Endodermal cell (in vitro differentiated cells): ENCODE data around the gene SBSN. TPM values are rescaled to one million over a fixed set of nuclear protein-coding genes. Genes with fewer than 3 reads are reported as not detected.

Experiments used
- DNase-seq: peaks from one replicate; pipeline ENCODE4 v3.0.0-alpha.2; 2017
- H3K27ac ChIP-seq: 2 replicates; pipeline ENCODE4 v1.5.1; 2013; ENCODE audit warnings: mild to moderate bottlenecking, low read depth, low read length, moderate library complexity
- H3K27me3 ChIP-seq: 2 replicates; pipeline ENCODE4 v1.6.1; 2013; ENCODE audit warnings: mild to moderate bottlenecking, low read length, moderate library complexity; ENCODE audit not compliant: insufficient read depth, control insufficient read depth, poor library complexity, severe bottlenecking
- H3K36me3 ChIP-seq: 2 replicates; pipeline ENCODE4 v1.7.0; 2013; ENCODE audit warnings: mild to moderate bottlenecking, low read length, moderate library complexity; ENCODE audit not compliant: control insufficient read depth, insufficient read depth
- H3K4me1 ChIP-seq: one replicate; pipeline ENCODE4 v1.7.0; 2013; ENCODE audit warnings: low read length; ENCODE audit not compliant: control insufficient read depth, insufficient read depth
- H3K4me3 ChIP-seq: 2 replicates; pipeline ENCODE4 v1.5.1; 2013; ENCODE audit warnings: mild to moderate bottlenecking, low read length, moderate library complexity
- H3K9ac ChIP-seq: 2 replicates; pipeline ENCODE4 v1.6.1; 2013; ENCODE audit warnings: mild to moderate bottlenecking, low read length, moderate library complexity; ENCODE audit not compliant: poor library complexity, severe bottlenecking; ENCODE audit errors: extremely low read depth
- H3K9me3 ChIP-seq: 2 replicates; pipeline ENCODE4 v1.6.1; 2013; ENCODE audit warnings: mild to moderate bottlenecking, low read length, moderate library complexity; ENCODE audit not compliant: control insufficient read depth
- H3K27ac Mint-ChIP-seq: 2 replicates; pipeline ENCODE4 v1.8.0; 2020; ENCODE audit warnings: mixed read lengths
- H3K27me3 Mint-ChIP-seq: 2 replicates; pipeline ENCODE4 v1.8.0; 2021; ENCODE audit warnings: mild to moderate bottlenecking, mixed read lengths; ENCODE audit not compliant: insufficient read depth
- H3K36me3 Mint-ChIP-seq: 2 replicates; pipeline ENCODE4 v1.8.0; 2020; ENCODE audit warnings: low read depth, mixed read lengths
- H3K4me1 Mint-ChIP-seq: 2 replicates; pipeline ENCODE4 v1.8.0; 2020; ENCODE audit warnings: mixed read lengths
- H3K4me3 Mint-ChIP-seq: 2 replicates; pipeline ENCODE4 v1.8.0; 2020; ENCODE audit warnings: mild to moderate bottlenecking, moderate library complexity, mixed read lengths
- H3K9me3 Mint-ChIP-seq: 2 replicates; pipeline ENCODE4 v1.8.0; 2020; ENCODE audit warnings: mild to moderate bottlenecking, mixed read lengths
- WGBS, 2 experiments: methylation state at CpG; one replicate each; pipeline versions ENCODE4 v1.1.5 to v1.1.7; 2013; ENCODE audit warnings: missing lambda C conversion rate in 2 of 2, mixed read lengths in 1 of 2; ENCODE audit not compliant: insufficient coverage in 1 of 2, insufficient read length in 1 of 2; 5-methylcytosine and 5-hydroxymethylcytosine counted together
- total RNA-seq, 2 donors: library from RNA; stranded (reverse); fragmentation: NEBNext Ultra II Directional in 1 of 2; extraction: Animal tissue kit (Norgen Biotek cat#: 25700) in 1 of 2; gene quantifications; 2 replicates in 1 of 2; 3 replicates in 1 of 2; pipeline ENCODE4 v1.2.1, GENCODE V29; 2021
- TF ChIP-seq, protein P1 (sequence below): fragments of 200-600 bp; sonication (generic); conservative IDR thresholded peaks from 2 replicates; pipeline ENCODE4 v1.5.0; 2021; ENCODE audit warnings: antibody characterized with exemption, mild to moderate bottlenecking

SBSN gene
- total RNA-seq, 2 donors from 2014 or later = not detected

DNA sequence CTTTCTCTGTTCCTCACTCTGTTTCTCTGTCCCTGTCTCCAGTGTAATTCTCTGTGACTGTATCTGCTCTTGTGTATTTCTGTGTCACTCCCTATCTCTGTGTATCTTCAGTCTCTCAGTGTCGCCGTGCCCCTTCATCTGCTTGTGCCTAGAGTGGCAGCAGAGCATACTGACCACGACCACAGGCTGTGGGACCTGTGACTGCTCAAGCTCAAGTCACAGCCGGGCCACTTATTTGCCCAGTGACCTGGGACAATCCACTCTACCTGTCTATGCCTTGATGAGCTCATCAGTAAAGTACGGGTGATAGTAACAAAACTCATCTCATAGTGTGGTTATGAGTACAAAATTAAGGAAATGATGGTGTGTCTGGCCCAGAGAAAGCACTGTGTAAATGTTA, 26.0 kb upstream of the SBSN start:
- H3K27ac Mint-ChIP-seq = no peak overlapping the region
- peaks cover 8% of the 10 kb centered on the region for H3K36me3 ChIP-seq
- H3K27me3 ChIP-seq = peaks cover 27% of the 10 kb centered on the region
- TF ChIP-seq, protein P1, sequence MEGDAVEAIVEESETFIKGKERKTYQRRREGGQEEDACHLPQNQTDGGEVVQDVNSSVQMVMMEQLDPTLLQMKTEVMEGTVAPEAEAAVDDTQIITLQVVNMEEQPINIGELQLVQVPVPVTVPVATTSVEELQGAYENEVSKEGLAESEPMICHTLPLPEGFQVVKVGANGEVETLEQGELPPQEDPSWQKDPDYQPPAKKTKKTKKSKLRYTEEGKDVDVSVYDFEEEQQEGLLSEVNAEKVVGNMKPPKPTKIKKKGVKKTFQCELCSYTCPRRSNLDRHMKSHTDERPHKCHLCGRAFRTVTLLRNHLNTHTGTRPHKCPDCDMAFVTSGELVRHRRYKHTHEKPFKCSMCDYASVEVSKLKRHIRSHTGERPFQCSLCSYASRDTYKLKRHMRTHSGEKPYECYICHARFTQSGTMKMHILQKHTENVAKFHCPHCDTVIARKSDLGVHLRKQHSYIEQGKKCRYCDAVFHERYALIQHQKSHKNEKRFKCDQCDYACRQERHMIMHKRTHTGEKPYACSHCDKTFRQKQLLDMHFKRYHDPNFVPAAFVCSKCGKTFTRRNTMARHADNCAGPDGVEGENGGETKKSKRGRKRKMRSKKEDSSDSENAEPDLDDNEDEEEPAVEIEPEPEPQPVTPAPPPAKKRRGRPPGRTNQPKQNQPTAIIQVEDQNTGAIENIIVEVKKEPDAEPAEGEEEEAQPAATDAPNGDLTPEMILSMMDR = no peak
- WGBS, 2 experiments = 68 to 80% methylated on average over 5 of the region's 5 CpGs
- H3K4me3 Mint-ChIP-seq = no peak overlapping the region
- peaks cover 49% of the 10 kb centered on the region for H3K27me3 Mint-ChIP-seq
- DNase-seq = no peak
- no peak overlapping the region for H3K27ac ChIP-seq
- peaks cover 2% of the 10 kb centered on the region for H3K4me1 Mint-ChIP-seq
- no peak overlapping the region for H3K4me3 ChIP-seq
- no peaks in the 10 kb centered on the region for H3K9me3 Mint-ChIP-seq
- no peaks in the 10 kb centered on the region for H3K9me3 ChIP-seq
- H3K9ac ChIP-seq = no peak overlapping the region
- H3K36me3 Mint-ChIP-seq = peaks cover 13% of the 10 kb centered on the region
- no peaks in the 10 kb centered on the region for H3K4me1 ChIP-seq

DNA sequence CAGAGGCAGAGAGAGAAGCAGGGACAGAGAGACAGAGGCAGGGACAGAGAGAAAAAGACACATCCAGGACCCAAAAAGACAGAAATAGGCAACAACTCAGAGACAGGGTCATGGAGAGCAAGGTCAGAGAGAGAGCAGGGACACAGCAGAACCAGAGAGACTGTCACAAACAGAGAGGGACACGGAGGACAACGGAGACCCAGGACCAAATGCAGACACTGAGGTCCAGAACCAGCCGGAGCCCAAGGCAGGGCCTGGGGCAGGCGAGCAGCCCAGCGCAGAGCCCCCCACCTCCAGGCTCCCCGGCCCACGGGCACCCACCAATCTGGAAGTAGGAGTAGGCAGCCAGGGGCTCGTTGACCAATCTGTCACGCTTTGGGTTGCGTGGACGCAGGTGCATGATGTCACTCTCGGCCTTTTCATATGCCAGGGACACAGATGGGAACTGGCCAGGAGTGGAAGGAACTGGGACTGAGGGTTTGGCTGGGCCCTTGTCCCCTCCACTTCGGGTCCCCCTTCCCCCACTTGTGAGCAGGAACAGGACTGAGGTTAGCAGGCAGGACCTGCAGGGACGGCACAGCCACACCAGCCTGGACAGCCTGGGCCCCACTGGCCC, 25.4 kb upstream of the SBSN start:
- DNase-seq = no peak
- Mint-ChIP-seq H3K36me3 (peaks cover 15% of the 10 kb centered on the region), H3K4me1 (peaks cover 7% of the 10 kb centered on the region), H3K27ac (no peak overlapping the region), H3K4me3 (no peak overlapping the region), H3K9me3 (no peaks in the 10 kb centered on the region), H3K27me3 (peaks cover 43% of the 10 kb centered on the region)
- Histone ChIP-seq H3K27me3 (peaks cover 21% of the 10 kb centered on the region), H3K4me1 (no peaks in the 10 kb centered on the region), H3K27ac (no peak overlapping the region), H3K36me3 (peaks cover 8% of the 10 kb centered on the region), H3K9ac (no peak overlapping the region), H3K9me3 (no peaks in the 10 kb centered on the region), H3K4me3 (no peak overlapping the region)
- 71 to 79% methylated on average over 12 to 14 of the region's 14 CpGs for WGBS, 2 experiments
- TF ChIP-seq, protein P1 = no peak

DNA sequence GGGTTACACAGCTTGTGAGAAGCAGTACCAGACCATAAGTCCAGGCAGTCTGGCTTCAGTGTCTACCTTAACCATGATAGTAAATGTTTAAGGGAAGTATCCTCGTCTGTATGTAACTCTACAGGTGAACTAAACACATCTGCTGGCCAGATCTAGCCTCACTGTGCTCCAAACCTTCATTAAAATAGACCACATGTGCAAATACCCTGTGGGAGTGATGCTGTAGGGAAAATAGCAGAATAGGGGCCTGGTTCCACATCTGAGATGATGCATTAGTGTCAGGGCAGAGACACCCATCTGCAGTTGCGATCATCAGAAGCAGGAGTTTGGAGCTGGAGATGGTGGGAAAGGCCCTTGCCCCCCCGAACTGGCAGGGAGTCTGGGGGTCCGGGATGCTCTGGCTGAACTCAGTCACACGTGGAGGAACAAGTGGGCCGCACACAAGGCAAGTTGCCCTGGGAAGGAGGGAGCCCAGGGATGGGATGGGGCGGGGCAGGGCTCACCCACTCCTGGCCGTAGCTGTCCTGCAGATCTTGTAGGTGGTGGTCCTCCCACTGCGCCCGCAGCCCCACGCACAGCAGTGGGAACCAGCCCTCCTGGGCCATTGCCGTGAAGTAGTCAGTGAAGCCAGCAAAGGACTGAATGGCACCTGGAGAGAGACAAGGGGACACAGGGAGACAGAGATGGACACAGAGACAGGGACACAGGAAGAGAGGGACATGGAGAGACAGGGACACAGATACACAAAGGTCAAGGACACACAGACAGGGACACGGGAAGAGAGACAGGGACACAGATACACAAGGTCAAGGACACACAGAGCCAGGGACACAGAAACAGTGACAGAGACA, 24.6 kb upstream of the SBSN start:
- Mint-ChIP-seq H3K9me3 (no peaks in the 10 kb centered on the region), H3K4me1 (peaks cover 7% of the 10 kb centered on the region), H3K36me3 (peaks cover 18% of the 10 kb centered on the region), H3K27me3 (peaks cover 37% of the 10 kb centered on the region), H3K4me3 (no peak overlapping the region), H3K27ac (no peak overlapping the region)
- Histone ChIP-seq H3K9me3 (no peaks in the 10 kb centered on the region), H3K27ac (no peak overlapping the region), H3K27me3 (peaks cover 14% of the 10 kb centered on the region), H3K4me1 (no peaks in the 10 kb centered on the region), H3K9ac (no peak overlapping the region), H3K4me3 (no peak overlapping the region), H3K36me3 (peaks cover 11% of the 10 kb centered on the region)
- WGBS, 2 experiments = 86 to 88% methylated on average over 12 to 13 of the region's 13 CpGs
- TF ChIP-seq, protein P1 = no peak
- DNase-seq = no peak
